ENCODE results near the gene CLDN16. TPM values are rescaled to one million over a fixed set of nuclear protein-coding genes. Genes with fewer than 3 reads are reported as not detected.

The CLDN16 gene
- total RNA-seq, 1 experiment from 2014 or later: not detected

DNA sequence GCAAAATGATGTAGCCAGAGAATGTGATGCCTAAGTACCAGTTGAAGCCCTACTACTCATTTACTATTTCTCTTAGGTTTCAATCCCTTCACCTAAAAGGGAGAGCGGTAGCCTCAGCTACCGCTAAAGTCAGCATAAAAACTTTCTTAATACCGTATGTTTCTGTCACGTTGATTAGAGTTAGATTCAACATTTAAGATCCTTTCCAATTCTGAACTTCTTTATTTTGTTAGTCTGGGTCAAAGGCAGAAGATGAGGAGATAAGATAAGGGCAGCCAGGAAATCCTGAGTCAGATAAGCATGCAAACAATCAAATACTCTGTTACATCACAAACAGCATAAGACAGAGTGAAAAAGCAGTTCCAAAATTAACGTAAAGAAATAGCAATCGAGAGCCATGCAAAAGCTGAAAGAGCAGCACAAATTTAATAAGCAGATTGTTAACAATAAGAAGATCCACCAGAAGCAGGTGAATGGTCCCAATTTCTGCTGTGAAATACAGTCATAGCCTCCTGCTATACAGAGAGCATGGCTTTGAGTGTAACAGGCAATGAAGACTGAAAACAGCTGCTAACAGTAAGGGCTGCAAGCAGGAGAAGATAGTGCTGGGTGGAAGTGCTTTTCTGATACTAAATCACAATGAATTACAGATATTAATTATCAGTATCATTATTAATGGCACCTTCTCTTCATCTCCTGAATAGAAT lies 58.8 kb downstream of the CLDN16 start:
- no peaks in the 10 kb centered on the region for H3K79me2 ChIP-seq (ENCODE audit: low read length)
- H3K9me2 ChIP-seq (replicated peaks; ENCODE audit: insufficient read depth, low read length): no peaks in the 10 kb centered on the region
- H3K9me3 ChIP-seq (ENCODE audit: low read length): peaks cover 4% of the 10 kb centered on the region
- no peak for DNase-seq
- no peak overlapping the region for H3K4me2 ChIP-seq (ENCODE audit: low read depth, low read length, poor library complexity, severe bottlenecking)
- no peaks in the 10 kb centered on the region for H3K27me3 ChIP-seq (ENCODE audit: low read length)
- H3K4me1 ChIP-seq (ENCODE audit: low read length): no peaks in the 10 kb centered on the region
- H3K4me3 ChIP-seq (ENCODE audit: low read length): no peak overlapping the region
- no peak overlapping the region for H3K9ac ChIP-seq (ENCODE audit: low read length)
- no peak overlapping the region for H2AFZ ChIP-seq (ENCODE audit: low read length)
- H4K20me1 ChIP-seq (ENCODE audit: insufficient read depth, low read depth, low read length): no peaks in the 10 kb centered on the region
- H3K36me3 ChIP-seq (ENCODE audit: insufficient read depth, low read length): no peaks in the 10 kb centered on the region
- H3K27ac ChIP-seq (ENCODE audit: low read length): no peak overlapping the region

DNA sequence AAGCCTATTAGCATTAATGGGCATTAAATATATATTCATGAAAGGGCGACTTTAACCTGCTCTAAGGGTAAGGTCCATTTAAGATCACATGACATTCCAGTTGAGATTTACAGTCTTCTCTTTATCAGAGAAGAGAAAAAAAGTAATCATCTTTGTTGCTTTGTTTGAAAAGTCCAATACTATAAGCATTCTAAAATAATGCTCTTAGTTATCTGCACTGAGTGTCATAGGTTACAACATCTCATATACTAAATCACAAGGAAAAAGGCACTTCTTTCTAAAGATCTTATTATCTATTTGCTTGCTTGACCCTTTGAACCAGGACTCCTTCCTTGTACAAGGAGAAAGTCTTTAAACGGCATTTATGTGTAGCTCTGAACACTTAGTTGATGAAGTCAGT lies 60.3 kb downstream of the CLDN16 start:
- Histone ChIP-seq H3K36me3 (ENCODE audit: insufficient read depth, low read length) (no peaks in the 10 kb centered on the region), H2AFZ (ENCODE audit: low read length) (no peak overlapping the region), H3K9ac (ENCODE audit: low read length) (no peak overlapping the region), H3K79me2 (ENCODE audit: low read length) (no peaks in the 10 kb centered on the region), H3K27ac (ENCODE audit: low read length) (no peak overlapping the region), H3K4me2 (ENCODE audit: low read depth, low read length, poor library complexity, severe bottlenecking) (no peak overlapping the region), H3K4me3 (ENCODE audit: low read length) (no peak overlapping the region), H3K9me3 (ENCODE audit: low read length) (peaks cover 3% of the 10 kb centered on the region), H4K20me1 (ENCODE audit: insufficient read depth, low read depth, low read length) (no peaks in the 10 kb centered on the region), H3K9me2 (replicated peaks; ENCODE audit: insufficient read depth, low read length) (no peaks in the 10 kb centered on the region), H3K4me1 (ENCODE audit: low read length) (no peaks in the 10 kb centered on the region), H3K27me3 (ENCODE audit: low read length) (no peaks in the 10 kb centered on the region)
- no peak for DNase-seq

DNA sequence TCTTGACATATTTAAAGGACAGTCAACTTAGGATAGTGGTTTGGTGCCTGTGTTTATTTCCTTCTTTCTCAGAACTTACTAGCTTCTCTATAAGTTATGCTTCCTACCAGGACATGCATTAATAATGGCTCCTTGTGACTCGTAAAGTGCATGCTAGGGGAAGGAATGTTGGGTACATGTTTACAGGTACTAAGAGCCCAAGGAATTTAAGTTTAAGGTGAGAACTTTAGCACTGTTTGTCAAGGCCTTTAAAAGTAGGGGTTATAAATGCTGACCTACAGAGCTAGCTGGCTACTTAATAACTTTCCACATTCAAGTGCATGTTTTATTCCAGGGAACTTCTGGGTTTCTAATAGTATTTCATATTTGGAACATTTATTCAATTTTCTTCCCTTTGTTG lies 61.8 kb downstream of the CLDN16 start, which contains the start of gene TMEM207:
Gene TMEM207 (minus strand): TSS at position 101 of the 400 bp plus-strand sequence. CDS start 92 bp downstream, at position 9.
- H3K4me1 ChIP-seq (ENCODE audit: low read length): no peaks in the 10 kb centered on the region
- H3K27ac ChIP-seq (ENCODE audit: low read length): no peak within 1 kb of the TSS
- H3K4me2 ChIP-seq (ENCODE audit: low read depth, low read length, poor library complexity, severe bottlenecking): no peak within 1 kb of the TSS
- no peak within 1 kb of the TSS for H2AFZ ChIP-seq (ENCODE audit: low read length)
- H3K79me2 ChIP-seq (ENCODE audit: low read length): no peaks in the 10 kb centered on the region
- no peaks in the 10 kb centered on the region for H3K27me3 ChIP-seq (ENCODE audit: low read length)
- H3K9me2 ChIP-seq (replicated peaks; ENCODE audit: insufficient read depth, low read length): no peaks in the 10 kb centered on the region
- no peaks in the 10 kb centered on the region for H4K20me1 ChIP-seq (ENCODE audit: insufficient read depth, low read depth, low read length)
- H3K9me3 ChIP-seq (ENCODE audit: low read length): no peaks in the 10 kb centered on the region
- no peak for DNase-seq
- H3K4me3 ChIP-seq (ENCODE audit: low read length): no peak within 1 kb of the TSS
- H3K36me3 ChIP-seq (ENCODE audit: insufficient read depth, low read length): no peaks in the 10 kb centered on the region
- H3K9ac ChIP-seq (ENCODE audit: low read length): no peak within 1 kb of the TSS

GRCh38 chr3:190455828-190456227 lies 67.9 kb downstream of the CLDN16 start:
- no peak overlapping the region for H2AFZ ChIP-seq (ENCODE audit: low read length)

GRCh38 chr3:190456770-190457169 lies 68.8 kb downstream of the CLDN16 start:
- no peak overlapping the region for H3K9ac ChIP-seq (ENCODE audit: low read length)
- H3K9me2 ChIP-seq (replicated peaks; ENCODE audit: insufficient read depth, low read length): no peaks in the 10 kb centered on the region
- H3K4me1 ChIP-seq (ENCODE audit: low read length): no peaks in the 10 kb centered on the region
- H2AFZ ChIP-seq (ENCODE audit: low read length): no peak overlapping the region
- no peaks in the 10 kb centered on the region for H3K27me3 ChIP-seq (ENCODE audit: low read length)
- no peaks in the 10 kb centered on the region for H4K20me1 ChIP-seq (ENCODE audit: insufficient read depth, low read depth, low read length)
- no peaks in the 10 kb centered on the region for H3K36me3 ChIP-seq (ENCODE audit: insufficient read depth, low read length)
- H3K79me2 ChIP-seq (ENCODE audit: low read length): no peaks in the 10 kb centered on the region
- H3K4me2 ChIP-seq (ENCODE audit: low read depth, low read length, poor library complexity, severe bottlenecking): no peak overlapping the region
- no peak overlapping the region for H3K27ac ChIP-seq (ENCODE audit: low read length)
- no peak for DNase-seq
- H3K4me3 ChIP-seq (ENCODE audit: low read length): no peak overlapping the region
- H3K9me3 ChIP-seq (ENCODE audit: low read length): 0 out of 2 replicates have a peak, but pooled peaks cover 8% of the 10 kb centered on the region

More at GRCh38 chr3:190455828-190456227, 67.9 kb downstream of the CLDN16 start:
- Histone ChIP-seq H4K20me1 (ENCODE audit: insufficient read depth, low read depth, low read length) (no peaks in the 10 kb centered on the region), H3K9ac (ENCODE audit: low read length) (no peak overlapping the region), H3K4me3 (ENCODE audit: low read length) (no peak overlapping the region), H3K4me2 (ENCODE audit: low read depth, low read length, poor library complexity, severe bottlenecking) (no peak overlapping the region), H3K79me2 (ENCODE audit: low read length) (no peaks in the 10 kb centered on the region), H3K27me3 (ENCODE audit: low read length) (no peaks in the 10 kb centered on the region), H3K27ac (ENCODE audit: low read length) (no peak overlapping the region), H3K9me3 (ENCODE audit: low read length) (0 out of 2 replicates have a peak, but pooled peaks cover 8% of the 10 kb centered on the region), H3K4me1 (ENCODE audit: low read length) (no peaks in the 10 kb centered on the region), H3K36me3 (ENCODE audit: insufficient read depth, low read length) (no peaks in the 10 kb centered on the region), H3K9me2 (replicated peaks; ENCODE audit: insufficient read depth, low read length) (no peaks in the 10 kb centered on the region)
- no peak for DNase-seq

DNA sequence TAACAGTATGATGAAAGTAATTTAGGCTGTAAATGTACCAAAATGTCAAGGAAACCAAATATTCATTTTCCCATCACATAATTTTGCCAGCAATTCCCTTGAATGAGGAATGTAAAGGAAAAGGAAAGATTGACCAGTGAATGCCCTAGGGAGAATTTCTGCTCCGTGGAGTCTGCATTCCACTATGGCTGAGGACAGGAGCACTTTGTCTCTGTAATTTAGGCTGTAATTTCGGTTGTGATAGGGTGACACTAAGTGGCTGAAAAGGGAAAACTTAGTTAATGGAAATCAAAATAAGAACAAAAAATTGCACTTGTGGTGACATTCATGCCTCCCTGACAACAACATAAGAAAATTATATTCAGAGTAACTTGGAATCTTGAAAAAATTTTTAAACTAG lies 70.1 kb downstream of the CLDN16 start:
- H3K79me2 ChIP-seq (ENCODE audit: low read length): no peaks in the 10 kb centered on the region
- H2AFZ ChIP-seq (ENCODE audit: low read length): no peak overlapping the region
- H3K27ac ChIP-seq (ENCODE audit: low read length): no peak overlapping the region
- H3K27me3 ChIP-seq (ENCODE audit: low read length): no peaks in the 10 kb centered on the region
- no peak overlapping the region for H3K4me2 ChIP-seq (ENCODE audit: low read depth, low read length, poor library complexity, severe bottlenecking)
- 0 out of 2 replicates have a peak, but pooled peaks cover 8% of the 10 kb centered on the region for H3K9me3 ChIP-seq (ENCODE audit: low read length)
- no peaks in the 10 kb centered on the region for H3K4me1 ChIP-seq (ENCODE audit: low read length)
- H4K20me1 ChIP-seq (ENCODE audit: insufficient read depth, low read depth, low read length): no peaks in the 10 kb centered on the region
- no peak overlapping the region for H3K4me3 ChIP-seq (ENCODE audit: low read length)
- H3K9ac ChIP-seq (ENCODE audit: low read length): no peak overlapping the region
- DNase-seq: no peak
- H3K36me3 ChIP-seq (ENCODE audit: insufficient read depth, low read length): no peaks in the 10 kb centered on the region
- no peaks in the 10 kb centered on the region for H3K9me2 ChIP-seq (replicated peaks; ENCODE audit: insufficient read depth, low read length)

Other genes with a start within 250 kb of the CLDN16 start
- not detected in 2 replicates for gene CLDN1, start 65.7 kb upstream of the CLDN16 start, total RNA-seq (2014; rRNA removed; shearing (Covaris generic); ENCODE audit: low replicate concordance)
- not detected in 2 replicates for gene TMEM207, start 61.7 kb downstream of the CLDN16 start, total RNA-seq (2014; rRNA removed; shearing (Covaris generic); ENCODE audit: low replicate concordance)
- 1.6 and 2.8 TPM in 2 replicates for gene IL1RAP, start 125.9 kb downstream of the CLDN16 start, total RNA-seq (2014; rRNA removed; shearing (Covaris generic); ENCODE audit: low replicate concordance)

All from Karpas-422 (cell line).